22Rv1 (cell line): ENCODE results near the gene LRRC37B.
"Not testable (repeated sequence)": the region's sequence is repeated elsewhere in the genome, so short reads cannot be mapped to it uniquely, and the experiment has no call there.

Experiments used
- H3K27ac ChIP-seq: fragments of 450-650 bp; 2 replicates; pipeline ENCODE4 v1.5.1; 2017
- CTCF ChIP-seq: fragments of 450-650 bp; IDR thresholded peaks from 2 replicates; pipeline ENCODE4 v1.5.1; 2017; ENCODE audit warnings: mild to moderate bottlenecking
- ZFX ChIP-seq: fragments of 450-650 bp; IDR thresholded peaks from 2 replicates; pipeline ENCODE4 v1.6.1; 2017; ENCODE audit warnings: antibody characterized with exemption, borderline replicate concordance

LRRC37B gene

GRCh38 chr17:32066863-32067642 is 59.9 kb downstream of the LRRC37B start:
- H3K27ac ChIP-seq, result not testable (repeated sequence)

GRCh38 chr17:32069067-32069466 is 61.9 kb downstream of the LRRC37B start:
- H3K27ac ChIP-seq, result not testable (repeated sequence)

More at GRCh38 chr17:32066863-32067642, 59.9 kb downstream of the LRRC37B start:
- TF ChIP-seq CTCF, result peak; percentile 52

GRCh38 chr17:32071961-32072360 is 64.8 kb downstream of the LRRC37B start:
- H3K27ac ChIP-seq, result not testable (repeated sequence)

GRCh38 chr17:32073131-32073530 is 65.9 kb downstream of the LRRC37B start:
- not testable (repeated sequence) for H3K27ac ChIP-seq

- H3K27ac ChIP-seq, result not testable (repeated sequence)
Measured at GRCh38 chr17:32079753-32080152, 72.6 kb downstream of the LRRC37B start.

GRCh38 chr17:32083550-32083979 is 76.4 kb downstream of the LRRC37B start:
- H3K27ac ChIP-seq, result not testable (repeated sequence)

- H3K27ac ChIP-seq, result not testable (repeated sequence)
Measured at GRCh38 chr17:32084003-32084941, 77.1 kb downstream of the LRRC37B start.

GRCh38 chr17:32084942-32085829 is 78.0 kb downstream of the LRRC37B start:
- not testable (repeated sequence) for H3K27ac ChIP-seq

- not testable (repeated sequence) for H3K27ac ChIP-seq
Measured at GRCh38 chr17:32086833-32087232, 79.7 kb downstream of the LRRC37B start.

- H3K27ac ChIP-seq, result not testable (repeated sequence)
Measured at GRCh38 chr17:32092062-32092461, 84.9 kb downstream of the LRRC37B start.

GRCh38 chr17:32099686-32100085 is 92.5 kb downstream of the LRRC37B start:
- no peak for TF ChIP-seq ZFX
- no peak overlapping the region for H3K27ac ChIP-seq

- H3K27ac ChIP-seq, result not testable (repeated sequence)
Measured at GRCh38 chr17:32100323-32100722, 93.1 kb downstream of the LRRC37B start.

GRCh38 chr17:32100971-32101631 is 93.9 kb downstream of the LRRC37B start:
- no peak for TF ChIP-seq CTCF
- TF ChIP-seq ZFX, result no peak

More at GRCh38 chr17:32100971-32101631, 93.9 kb downstream of the LRRC37B start:
- H3K27ac ChIP-seq, result no peak overlapping the region
